Globus pallidus (tissue), 1 donor: Measurements from ENCODE around the gene SEMA6B.

Source experiments
- DNase-seq: peaks from one replicate; pipeline ENCODE4 v3.0.0-alpha.2; 2015; ENCODE audit warnings: low spot score

The SEMA6B gene

DNA sequence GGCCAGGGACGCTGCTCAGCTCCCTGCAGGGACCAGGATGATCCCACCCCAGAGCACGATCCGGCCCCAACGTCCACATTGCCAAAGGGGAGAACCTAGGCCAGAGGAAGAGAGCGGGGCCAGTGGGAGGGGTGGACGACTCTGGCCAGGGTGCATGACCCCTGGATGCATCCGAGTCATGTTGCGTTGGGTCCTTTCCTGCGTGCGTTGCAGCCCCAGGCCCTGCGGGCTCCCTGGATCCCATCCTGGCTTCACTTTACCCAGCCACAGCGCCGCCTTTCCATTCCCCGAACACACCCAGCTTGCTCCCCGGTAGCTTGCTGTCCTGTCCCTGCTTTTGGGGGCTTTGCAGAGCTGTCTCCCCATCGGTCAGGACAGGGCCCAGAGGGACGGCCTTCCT lies 51.7 kb downstream of the SEMA6B start:
- no peak for DNase-seq

DNA sequence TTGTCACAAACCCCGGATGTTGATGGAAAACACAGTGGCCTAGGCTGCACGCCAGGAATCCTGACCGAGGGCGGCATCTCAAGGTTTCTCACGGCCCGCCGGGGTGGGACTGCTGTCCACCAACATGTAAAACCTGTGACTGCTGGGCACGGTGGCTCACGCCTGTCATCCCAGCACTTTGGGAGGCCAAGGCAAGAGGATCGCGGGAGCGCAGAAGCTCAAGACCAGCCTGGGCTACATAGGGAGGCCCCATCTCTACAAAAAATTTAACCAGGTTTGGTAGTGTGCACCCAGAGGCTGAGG lies 52.4 kb downstream of the SEMA6B start:
- no peak for DNase-seq

DNA sequence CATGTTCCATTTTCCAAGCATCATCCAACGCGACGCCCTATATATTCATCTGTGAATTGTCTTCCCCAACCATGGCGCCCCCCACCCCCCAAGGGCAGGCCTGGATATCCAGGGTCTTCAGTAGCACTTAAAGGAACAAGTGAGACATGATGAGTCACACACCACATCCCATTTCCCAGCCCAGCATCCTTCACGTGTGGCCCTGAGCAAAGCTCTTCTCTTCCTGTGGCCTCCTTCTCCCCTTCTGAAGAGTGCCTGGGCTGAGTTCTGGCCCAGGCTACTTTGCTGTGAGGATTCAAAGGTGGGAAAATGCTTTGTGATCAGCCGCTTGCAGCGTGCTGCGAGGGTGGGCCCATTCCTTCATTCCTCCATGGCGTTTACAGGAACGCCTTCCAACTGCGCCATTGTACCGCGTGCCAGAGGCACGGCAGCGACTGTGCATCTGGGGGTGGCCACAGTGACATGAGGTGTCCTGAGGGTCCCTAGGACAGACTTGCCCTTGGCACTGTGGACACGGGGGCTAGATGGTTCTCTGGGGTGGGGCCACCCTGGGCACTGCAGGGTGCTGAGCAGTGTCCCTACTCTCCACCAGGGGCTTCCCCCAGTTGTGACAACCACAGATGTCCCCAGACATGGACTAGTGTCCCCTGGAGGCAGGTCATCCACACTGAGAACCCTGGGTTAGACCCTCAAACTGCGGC lies 52.9 kb downstream of the SEMA6B start:
- DNase-seq: no peak

DNA sequence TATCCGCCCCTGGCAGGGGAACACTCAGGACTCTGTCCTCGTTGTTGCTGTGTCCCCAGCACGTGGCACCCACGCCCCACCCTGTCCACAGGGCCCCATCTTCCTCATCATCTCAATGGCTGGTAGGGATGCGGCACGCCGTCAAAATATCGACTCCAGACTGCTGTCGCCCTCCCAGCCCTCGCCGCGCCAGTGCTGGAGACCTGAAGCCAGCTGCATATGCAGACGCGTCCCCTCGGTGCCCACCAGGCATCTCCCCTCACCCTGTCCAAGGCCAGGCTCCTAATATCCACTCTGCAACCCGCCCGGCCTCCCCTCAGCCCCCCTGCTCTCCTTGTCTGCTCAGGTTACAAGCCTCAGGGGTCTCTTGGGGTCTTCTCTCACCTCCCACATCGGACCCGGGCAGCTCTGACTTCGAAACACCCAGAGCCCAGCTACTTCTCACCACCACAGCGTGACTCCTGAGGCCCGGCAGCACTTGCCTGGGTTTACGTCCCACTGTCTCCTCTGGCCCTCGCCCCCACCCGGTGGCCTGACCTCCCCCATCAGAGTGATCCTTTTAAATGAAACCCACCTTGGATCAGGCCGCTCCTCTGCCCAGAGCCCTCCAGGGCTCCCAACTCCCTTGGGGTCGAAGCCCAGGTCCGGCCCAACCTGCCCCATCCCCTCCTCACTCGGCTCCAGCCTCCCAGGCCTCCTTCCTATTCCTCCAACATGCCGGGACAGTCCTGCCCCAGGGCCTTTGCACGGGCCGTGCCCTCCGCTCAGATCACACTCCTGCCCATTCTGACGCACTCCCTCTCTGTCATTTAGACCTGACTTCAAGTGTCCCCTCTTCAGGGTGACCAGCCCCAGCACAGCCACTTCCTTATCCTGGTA lies 53.7 kb downstream of the SEMA6B start:
- DNase-seq: no peak

DNA sequence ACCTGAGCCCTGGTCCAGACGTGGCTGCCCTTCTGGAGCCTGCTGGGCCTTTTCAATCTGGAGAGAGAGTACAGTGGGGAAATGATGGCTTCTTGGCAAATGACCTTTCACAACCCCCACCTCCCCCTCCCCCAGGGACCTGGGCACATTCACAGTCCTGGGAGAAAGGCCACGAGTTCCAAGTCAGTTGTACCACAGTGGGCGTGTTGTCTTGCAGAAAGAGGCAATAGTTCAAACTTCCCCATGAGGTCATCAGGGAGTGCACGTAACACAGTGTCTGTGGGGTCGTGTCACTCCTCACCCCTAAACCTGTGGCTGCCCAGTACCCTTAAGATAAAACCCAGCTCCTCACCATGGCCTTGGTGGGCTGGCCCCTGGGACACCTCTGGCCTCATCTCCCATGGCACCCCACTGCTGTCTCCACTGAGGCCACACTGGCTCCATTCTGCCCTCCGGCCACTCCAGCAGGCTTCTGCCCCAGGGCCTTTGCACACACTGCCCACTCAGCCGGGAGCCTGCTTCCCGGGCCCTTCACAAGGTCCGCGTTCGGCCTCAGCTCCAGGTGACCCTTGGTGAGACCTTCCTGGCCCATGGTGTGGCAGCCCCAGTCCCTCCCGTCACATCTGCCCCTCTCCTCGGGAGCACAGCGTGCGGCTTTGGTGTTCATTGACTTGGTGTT lies 54.5 kb downstream of the SEMA6B start:
- no peak for DNase-seq

DNA sequence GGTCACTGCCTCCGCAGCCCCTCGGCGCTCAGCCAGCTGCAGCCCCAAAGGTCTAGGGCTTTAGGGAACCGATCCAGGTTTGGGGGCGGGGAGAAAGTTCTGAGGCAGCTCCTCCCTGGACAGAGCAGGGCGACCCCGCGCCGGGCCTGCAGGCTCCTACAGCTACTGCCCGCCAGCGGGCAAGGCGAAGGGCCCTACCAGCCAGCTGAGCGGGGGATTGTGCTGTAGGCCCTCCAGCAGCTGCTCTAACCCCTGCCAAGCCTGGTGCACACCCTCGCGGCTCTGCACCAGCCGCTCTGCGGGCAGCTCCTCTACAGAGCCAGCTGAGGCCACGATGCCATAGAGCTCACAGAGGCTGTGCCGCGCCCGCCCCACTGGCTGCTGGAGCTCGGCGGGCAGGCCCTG lies 55.2 kb downstream of the SEMA6B start:
- DNase-seq: peak; percentile 70

DNA sequence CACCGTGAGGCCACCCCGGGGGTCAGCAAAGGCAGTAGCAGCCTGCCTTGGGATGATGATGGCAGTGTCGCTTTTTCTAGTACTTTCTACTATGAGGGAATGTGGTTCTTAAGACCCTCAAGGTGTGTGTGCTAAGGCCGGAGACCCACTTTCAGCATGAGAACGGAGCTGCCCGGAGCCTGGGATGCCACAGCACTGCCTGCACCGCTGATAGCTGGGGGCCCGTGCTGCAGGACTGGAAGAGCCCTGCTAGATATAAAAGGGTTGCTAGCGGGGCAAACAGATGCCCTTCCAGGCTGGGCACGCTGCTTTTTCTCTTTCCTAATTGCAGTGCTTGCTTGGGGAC lies 55.7 kb downstream of the SEMA6B start:
- no peak for DNase-seq

DNA sequence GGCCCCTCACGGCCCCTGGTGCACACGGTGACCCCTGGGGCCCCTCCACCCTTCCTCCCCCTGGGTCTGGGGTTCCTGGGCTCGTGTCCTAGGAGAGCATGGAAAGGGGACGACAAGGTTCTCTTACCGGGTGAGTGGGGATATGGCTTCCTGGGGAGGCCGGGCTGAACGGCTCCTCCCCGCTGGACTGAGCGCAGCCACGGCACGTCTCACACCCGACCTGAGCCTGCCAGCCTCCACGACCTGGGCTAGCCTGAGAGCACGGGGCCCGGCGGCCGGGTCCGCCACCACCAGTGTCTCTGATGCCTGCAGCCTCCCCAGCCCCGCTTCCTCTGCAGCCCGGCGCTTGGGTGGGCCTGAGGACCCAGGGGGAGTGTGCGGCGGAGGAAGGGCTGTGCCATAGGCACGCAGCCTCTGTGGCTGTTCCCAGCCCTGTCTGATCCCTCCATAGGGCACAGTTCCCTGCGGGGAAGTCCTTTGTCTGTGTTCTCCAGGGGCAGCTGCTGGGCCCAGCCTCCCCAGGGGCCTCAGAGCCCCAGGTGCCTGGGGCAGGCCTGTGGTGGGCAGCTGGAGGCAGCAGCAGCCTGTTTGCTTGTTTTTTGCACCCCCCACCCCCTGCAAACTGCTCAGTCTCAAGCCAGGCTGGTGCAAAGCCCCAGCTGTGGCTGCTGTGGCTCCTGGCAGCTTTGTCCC lies 56.2 kb downstream of the SEMA6B start:
- no peak for DNase-seq

DNA sequence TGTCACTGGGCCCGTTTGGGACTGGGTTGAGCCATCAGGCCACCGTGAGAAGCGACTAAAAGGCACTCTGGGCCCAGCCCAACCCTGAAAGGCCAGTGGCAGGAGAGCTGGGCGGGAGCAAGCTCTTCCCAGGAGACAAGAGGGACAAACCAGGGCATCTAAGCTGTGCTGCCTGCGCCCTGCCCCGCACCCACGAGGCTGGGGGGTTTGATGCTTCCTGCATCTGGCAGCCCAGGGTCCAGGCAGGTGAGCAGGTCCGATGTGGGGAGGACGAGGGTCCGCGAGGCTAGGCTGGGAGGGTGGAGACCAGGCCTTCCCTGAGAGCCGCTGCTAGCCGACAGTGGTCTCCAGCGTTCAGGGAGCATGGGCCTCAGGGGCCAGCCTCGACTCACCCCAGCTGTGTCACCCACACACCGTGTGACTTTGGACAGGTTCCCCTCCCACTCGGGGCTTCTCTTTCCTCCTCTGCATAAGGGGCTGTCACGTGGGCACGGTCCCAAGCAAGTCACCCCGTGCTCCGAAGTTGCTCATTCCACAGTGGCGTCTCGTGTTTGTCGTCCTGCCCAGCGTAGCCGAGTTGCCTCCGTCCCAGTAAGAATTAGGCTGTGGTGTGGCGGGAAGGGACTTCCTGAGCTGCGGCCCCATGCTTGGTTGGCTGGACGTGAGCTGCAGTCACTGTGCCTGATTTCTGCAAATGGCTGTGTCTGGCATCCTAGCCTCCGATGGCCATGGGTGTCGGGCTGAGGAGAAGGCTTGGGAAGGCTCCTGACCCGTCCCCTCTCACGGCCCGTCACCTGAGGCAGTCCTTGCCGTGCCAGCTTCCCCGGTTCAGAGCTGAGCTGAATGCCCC lies 57.0 kb downstream of the SEMA6B start:
- no peak for DNase-seq

DNA sequence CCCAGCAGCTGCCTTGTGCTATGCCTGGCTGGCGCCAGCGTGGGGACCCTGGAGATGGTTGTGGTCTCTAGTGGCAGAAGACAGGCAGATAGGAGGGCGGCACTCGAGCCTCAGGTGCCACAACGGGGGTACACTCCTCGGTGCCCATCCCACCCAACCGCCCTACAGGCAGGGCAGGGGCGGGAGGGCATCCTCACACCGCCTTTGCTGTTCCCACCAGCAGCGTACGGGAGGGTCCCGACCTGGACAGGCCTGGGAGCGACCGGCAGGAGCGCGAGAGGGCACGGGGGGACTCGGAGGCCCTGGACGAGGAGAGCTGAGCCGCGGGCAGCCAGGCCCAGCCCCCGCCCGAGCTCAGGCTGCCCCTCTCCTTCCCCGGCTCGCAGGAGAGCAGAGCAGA lies 57.8 kb downstream of the SEMA6B start:
- no peak for DNase-seq

DNA sequence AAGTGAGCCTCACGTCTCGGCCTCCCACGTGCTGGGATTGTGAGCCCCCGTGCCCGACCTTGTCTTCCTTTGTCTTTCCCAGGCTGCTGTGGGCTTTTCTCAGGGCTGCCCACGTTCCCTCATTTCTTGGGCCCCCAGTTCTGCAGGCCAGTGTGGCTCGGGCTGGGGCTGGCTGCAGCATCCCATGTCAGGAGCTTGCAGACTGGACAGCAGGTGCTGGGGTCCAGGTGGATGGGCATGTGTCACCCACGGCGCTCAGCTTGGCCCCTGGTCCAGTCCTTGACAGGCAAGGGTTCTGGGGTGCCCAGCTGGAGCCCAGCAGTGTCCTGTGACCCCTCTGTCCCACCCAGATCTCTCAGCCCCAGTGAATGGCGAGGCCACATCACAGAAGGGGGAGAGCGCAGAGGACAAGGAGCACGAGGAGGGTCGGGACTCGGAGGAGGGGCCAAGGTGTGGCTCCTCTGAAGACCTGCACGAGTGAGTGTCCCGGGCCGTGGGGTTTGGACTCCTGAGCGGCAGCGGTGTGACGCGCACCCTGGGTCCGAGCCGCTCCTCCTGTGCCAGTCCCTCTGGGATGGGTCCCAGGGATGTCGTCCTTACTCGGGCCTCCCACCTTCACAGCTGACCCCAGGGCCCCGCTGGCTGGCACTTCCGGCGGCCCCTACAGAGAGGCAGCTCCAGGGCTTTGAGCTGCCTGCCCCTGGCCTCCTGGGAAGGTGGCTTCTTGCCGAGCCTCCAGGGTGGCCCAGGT lies 58.5 kb downstream of the SEMA6B start:
- DNase-seq: no peak

DNA sequence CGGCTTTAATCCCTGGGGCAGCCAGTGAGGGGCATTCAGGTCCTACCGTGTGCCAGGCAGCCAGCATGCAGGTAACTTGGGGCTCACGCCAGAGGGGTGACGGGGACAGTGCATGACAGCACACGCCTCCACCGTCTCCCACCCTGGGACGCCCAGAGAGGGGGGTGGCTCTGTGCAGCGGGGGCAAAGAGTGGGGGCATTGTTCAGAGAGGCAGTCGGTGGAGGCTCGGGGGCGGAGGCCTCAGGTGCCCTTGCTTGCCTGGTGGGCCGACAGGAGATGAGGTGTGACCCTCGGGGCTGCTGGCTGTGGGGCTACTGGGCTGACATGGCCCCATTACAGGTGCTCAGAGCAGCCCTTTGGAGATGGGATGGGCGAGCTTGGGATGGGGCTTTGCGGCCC lies 59.6 kb downstream of the SEMA6B start:
- no peak for DNase-seq

DNA sequence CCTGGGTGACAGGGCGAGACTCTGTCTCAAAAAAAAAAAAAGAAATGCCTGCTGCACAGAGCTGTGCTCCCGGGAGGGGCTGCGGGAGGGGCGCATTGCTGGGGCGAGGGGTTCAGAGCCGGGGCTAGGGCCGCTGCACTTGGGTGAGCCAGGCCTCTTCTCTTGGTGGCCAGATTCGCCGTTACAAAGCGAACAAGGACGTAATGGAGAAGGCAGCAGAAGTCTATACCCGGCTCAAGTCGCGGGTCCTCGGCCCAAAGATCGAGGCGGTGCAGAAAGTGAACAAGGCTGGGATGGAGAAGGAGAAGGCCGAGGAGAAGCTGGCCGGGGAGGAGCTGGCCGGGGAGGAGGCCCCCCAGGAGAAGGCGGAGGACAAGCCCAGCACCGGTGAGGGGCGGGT lies 60.2 kb downstream of the SEMA6B start:
- no peak for DNase-seq

DNA sequence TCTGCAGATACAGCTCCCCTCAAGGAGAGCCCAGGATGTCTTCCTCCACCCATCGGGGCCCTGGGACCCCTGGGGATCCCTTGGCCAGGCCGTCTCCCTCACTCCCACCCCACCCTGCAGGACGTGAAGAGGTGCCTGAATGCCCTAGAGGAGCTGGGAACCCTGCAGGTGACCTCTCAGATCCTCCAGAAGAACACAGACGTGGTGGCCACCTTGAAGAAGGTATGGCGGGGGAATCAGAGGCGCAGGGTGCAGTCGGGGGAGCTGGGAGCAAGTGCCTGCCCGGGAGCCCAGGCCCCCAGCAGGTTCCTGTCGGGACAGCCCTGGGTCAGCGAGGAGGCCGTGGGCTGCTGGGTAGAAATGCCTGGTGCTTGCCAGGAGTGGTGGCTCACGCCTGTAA lies 60.8 kb downstream of the SEMA6B start:
- no peak for DNase-seq

DNA sequence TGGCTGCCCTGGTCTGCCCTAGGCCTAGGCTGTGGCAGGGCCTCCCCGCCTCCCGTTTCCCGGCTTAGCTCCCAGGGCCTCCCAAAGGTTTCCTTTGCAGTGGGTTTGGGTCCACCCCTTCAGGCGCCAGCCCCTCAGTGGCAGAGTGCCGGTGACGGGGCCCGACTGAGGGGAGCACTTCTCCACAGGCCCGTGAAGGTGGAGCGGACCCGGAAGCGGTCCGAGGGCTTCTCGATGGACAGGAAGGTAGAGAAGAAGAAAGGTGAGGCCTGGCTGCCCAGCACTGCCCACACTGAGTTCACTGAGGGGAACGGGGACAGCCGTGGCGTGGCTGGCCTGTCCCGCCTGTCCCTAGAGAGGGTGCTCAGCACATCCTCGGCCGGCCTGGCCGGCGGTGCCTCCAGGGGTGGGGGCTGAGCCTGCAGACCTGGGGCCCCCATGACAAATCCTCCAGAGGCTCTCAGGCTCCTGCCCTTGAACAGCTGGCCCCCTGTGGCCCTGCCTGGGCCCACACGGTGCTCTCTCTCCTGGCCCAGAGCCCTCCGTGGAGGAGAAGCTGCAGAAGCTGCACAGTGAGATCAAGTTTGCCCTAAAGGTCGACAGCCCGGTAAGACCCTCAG lies 61.6 kb downstream of the SEMA6B start:
- no peak for DNase-seq

DNA sequence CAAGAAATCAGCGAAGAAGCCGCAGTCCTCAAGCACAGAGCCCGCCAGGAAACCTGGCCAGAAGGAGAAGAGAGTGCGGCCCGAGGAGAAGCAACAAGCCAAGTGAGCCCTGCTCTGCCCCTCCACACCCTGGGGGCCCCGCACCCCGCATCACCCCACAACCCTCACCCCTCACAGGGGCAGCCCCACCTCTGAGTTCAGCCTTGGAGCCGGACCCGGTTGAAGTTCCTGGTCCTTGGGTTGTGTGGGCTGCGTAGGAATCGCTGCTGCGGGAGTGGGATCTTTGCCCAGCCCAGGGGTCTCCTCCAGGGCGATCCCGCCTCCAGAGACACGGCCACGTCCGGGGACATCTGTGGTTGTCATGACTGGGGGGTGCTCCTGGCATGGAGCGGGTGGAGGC lies 63.2 kb downstream of the SEMA6B start:
- DNase-seq: no peak

DNA sequence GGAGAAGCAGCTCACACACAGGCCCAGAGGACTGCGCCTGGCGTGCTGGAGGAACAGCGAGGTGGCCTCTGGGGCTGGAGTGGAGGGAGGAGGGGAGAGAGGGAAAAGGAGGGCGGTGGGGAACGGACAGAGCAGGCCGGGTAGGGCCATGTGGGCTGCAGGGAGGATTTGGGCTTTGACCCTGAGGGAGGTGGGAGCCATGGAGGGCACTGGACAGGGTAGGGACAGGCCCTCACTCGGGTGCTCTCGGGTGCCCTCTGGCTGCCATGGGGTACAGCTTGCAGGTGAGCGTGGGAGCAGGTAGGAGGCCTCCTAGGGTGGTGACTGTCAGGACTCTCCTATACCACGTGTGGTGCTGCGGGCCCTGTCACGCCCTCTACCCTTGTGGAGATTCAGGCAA lies 64.0 kb downstream of the SEMA6B start:
- DNase-seq: no peak

DNA sequence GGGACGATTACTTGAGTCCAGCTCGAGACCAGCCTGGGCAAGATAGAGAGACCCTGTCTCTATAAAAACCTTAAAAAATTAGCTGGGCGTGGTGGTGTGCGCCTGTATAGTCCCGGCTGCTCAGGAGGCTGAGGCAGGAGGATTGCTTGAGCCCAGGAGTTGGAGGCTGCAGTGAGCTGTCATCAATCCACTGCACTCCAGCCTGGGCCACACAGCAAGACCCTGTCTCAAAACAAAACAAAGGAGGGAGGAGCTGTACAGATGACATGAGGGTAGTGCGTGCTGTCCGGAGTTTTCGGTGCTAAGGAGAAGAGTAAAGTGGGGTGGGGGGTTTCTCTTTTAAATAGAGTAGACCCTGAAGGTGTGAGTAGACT lies 64.8 kb downstream of the SEMA6B start:
- DNase-seq: no peak

DNA sequence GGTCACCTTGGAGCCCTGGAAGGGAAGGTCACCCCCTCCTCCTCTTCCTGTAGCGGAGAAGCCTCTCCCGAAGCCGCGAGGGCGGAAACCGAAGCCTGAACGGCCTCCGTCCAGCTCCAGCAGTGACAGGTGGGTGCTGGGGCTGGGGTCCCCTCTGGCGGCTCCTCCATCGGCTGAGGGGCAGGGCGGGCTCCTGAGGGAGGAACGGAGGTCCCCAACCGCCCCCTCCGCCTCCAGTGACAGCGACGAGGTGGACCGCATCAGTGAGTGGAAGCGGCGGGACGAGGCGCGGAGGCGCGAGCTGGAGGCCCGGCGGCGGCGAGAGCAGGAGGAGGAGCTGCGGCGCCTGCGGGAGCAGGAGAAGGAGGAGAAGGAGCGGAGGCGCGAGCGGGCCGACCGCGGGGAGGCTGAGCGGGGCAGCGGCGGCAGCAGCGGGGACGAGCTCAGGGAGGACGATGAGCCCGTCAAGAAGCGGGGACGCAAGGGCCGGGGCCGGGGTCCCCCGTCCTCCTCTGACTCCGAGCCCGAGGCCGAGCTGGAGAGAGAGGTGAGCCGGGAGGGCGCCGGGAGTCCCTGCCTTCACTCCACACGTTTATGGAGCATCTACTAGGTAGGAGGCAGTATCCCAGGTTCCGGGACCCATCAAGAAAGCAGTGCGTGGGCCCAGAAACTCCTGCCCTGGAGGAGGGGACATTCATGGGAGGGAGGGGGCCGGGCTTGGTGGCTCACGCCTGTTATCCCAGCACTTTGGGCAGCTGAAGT lies 65.4 kb downstream of the SEMA6B start:
- no peak for DNase-seq
